HG02970 (cell line): Measurements from ENCODE around the gene TRIM66.

ENCODE experiments used
- ATAC-seq: cut with Tn5 transposase; IDR thresholded peaks from one replicate; pipeline ENCODE4 v1.9.1; 2021; ENCODE audit warnings: mild to moderate bottlenecking, moderate library complexity, moderate number of reproducible peaks; ENCODE audit not compliant: unreplicated experiment, low FRiP score

The TRIM66 gene

GRCh38 chr11:8717544-8717875 lies 35.0 kb upstream of the TRIM66 start:
- no peak for ATAC-seq

- ATAC-seq = no peak
These were observed 33.0 kb upstream of the TRIM66 start for GRCh38 chr11:8715501-8715900.

GRCh38 chr11:8714622-8715225 lies 32.3 kb upstream of the TRIM66 start:
- no peak for ATAC-seq

DNA sequence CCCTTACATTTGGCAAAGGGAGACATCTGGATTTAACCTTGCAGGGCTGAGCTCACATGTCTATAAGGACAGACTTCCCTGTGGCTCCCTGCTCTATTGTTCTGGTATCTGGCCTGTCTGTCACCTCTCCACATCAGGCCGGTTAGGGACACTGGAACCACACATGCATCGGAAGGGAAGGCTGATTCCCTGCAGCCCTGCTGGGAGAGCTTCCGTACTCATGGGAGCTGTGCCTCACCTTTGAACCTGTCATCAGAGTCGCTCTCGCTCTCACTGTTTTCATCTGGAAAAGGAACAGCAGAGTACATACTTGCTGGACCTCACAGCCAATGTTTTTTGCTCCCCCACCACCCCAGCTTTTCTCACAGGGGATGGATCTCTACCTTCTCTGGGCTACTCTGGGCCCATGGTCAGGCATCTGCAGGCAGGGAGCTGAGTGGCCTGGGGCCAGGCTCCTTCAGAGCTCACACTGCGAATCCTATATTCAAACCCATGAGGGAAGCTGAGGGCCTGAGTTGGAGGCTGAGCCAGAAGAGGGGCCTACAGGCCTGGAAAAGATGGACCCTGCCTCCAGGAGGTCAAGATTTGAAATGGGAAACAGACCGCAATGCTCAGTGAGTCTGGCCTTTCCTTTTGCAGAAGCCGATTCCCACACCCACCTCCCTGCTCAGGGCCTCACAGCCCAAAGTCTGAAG lies 31.4 kb upstream of the TRIM66 start:
- no peak for ATAC-seq

- no peak for ATAC-seq
These were observed 30.0 kb upstream of the TRIM66 start for GRCh38 chr11:8712506-8712905.

DNA sequence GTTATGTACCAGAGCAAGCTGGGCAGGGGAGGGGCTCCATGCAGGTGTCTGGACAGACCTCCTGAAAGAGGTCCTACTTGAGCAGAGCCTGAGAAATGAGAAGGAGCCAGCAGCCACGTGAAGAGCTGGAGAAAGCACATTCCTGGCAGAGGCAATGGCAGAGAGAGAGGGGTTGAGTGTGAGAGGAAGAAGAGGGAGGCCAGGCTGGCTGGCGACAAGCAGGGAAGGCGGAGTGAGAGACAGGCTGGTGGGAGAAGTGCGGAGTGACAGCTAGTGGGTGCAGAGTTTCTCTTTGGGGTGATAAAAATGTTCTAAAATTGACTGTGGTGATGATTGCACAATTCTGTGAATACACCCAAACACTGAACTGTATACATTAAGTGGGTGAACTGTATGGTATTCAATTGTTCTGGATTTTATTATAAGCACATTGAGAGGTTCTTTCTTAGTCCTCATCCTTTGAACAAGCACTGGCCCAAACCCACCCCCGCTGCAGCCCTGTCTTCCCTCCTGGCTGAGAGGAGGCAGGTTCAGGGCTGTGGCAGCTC lies 29.5 kb upstream of the TRIM66 start:
- no peak for ATAC-seq

DNA sequence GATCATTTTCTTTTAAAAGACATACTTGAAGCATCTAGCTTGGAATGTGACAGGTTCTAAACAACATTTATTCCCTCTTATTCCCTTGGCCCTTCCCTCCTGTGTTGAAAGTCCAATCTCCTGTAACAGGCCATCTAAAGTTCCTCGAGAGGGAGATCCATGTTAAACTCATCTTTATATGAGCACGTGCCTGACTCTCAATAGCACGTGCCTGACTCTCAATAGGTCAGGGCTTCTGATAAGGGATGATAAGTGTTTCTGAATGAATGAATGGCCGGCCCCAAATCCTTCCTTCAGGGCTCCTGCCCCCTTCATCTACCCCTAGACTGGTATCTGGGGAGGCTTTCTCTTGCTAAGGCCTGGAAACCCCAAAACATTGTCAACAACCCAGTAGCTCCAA lies 27.3 kb upstream of the TRIM66 start:
- no peak for ATAC-seq

- ATAC-seq = no peak
These were observed 26.7 kb upstream of the TRIM66 start for GRCh38 chr11:8709002-8709672.

DNA sequence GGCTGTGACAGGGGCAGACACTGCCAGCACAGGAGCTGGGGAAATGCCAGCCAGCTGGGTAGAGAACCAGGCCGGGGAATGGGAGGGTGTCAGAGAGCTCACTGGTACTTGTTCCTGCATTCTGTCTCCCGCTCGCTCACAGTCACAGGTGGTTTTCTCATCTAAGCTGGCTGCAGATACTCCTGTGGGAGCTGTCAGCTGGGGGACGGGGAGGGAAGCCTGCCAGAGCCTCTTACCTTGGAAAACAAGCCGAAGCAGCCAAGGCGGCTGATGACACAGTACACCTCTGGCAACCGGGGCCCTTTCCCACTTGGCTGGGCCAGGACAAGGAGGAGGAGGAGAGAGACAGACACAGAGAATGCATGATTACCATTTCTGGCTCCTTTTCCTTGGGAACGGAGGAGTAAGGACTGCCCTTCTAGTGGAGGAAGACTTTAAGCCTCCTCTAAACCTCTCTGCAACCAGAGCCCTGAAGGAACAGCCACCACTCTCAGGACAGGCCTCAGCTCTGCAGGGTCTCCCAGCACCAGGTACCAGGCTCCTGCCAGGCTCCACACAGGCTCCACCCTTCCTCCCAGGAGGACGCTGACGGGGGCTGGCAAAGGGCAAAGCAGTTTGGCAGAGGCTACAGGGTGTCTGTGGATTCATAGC lies 25.2 kb upstream of the TRIM66 start:
- no peak for ATAC-seq

DNA sequence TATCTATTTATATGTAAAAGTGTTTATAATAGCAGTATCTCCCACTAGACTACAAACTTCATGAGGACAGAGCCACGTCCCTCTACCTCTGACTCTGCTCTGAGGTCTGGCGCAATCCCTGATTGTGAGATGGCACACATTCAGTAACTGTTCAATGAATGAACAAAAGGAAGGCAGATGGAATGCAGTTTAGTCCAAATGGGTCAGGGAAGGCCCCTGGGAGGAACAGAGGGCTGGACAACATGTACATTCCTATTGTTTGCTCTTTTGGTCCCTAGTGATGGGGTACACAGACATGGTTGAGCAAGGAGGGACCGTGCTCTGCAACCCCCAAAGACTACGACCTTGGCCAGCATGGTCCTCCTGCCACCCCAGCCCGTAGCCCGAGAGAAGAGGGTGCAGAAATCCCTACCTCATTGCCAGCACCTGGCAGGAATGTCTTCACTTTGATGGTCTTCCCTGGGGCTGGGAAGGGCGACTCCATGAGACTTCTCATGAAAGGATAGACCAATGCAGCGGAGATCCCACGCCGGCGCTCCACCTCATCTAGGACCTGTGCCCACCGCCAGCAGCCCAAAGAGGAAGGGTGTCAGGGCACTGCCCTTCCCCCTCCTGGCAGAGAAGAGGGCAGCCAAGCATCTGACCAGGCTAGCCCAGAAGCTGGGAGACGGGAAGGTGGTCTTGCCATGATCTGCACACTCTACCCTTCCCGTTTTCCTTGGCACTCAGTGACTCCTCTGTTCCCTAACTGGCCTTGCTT lies 24.4 kb upstream of the TRIM66 start:
- no peak for ATAC-seq

DNA sequence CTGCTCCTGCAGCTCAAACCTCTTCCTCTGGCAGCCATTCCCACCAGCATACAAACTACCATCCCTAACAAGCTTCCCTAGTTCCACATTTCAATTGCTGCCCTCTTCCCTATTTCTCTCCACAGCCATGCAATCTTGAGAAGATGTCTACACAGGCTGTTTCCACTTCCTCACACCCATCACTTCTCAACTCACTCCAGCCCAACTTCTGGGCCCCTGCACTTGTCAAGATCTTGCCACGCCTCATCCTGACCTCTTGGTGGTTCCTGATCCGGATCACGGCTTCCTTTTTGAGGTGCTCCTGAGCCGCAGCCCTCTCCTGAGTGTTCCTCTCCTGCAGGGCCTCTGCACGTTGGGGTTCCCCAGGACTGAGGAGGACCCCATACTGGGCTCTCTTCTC lies 22.7 kb upstream of the TRIM66 start:
- ATAC-seq = no peak

GRCh38 chr11:8704136-8704535 lies 21.7 kb upstream of the TRIM66 start:
- ATAC-seq = no peak

GRCh38 chr11:8702598-8702915 lies 20.1 kb upstream of the TRIM66 start:
- ATAC-seq = no peak

DNA sequence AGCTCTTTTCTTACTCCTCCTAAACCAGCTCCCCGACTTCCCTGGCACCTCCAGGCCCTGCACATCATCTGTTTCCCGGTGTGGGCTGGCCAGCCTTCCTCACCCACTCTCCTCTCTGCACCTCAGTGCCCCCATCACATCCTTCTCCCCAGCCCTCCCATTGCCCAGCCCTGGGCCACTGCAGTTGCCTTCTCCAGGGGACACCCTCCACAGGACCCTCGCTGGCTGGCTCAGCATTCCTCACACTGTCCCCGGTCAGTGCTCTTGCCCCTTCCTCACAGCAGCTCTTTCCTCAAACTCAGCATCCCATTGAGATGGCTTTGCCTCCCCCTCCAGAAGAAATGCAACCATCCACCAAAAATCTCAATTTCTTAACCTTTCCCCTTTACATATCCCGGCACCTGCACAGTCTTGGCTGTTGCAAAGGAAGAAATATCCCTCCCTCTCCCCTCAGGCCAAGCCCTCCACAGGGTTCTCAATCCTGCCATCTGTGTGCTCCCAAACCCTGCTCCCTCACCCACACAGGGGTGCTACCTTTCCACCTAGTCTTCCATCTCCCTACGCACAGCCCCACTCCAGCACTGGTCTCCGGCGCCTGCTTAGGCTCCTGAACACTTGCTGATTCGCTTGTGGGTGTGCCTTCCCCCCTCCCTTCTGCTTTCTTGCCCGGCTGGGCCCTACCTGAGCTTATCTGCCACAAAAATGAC lies 19.6 kb upstream of the TRIM66 start:
- no peak for ATAC-seq

- ATAC-seq = no peak
These were observed 17.4 kb upstream of the TRIM66 start for GRCh38 chr11:8699903-8700302.

DNA sequence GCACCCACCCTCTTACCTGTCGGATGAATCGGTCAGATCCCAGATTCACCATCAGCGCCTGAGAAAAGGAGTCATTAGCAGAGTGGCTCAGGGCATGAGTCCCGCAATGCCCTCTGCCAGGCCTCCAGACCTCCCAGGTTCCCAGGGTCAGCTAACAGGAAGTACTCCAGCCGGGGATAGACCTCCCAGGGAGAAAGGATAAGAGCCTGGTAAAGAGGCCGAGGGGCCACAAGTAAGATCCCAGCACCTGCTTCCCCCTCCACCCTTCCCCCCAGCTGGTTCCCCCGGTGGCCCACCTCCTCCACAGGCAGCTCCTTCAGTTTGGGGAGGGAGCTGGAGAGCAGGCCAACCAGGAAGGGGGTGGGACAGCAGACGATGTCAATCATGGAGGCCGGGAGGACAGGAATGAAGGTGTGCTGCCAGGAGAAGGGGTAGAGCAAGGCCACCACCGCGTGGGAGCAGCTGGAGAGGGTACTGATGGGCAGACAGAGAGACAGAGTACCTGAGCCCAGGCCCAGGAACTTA lies 16.5 kb upstream of the TRIM66 start:
- no peak for ATAC-seq

DNA sequence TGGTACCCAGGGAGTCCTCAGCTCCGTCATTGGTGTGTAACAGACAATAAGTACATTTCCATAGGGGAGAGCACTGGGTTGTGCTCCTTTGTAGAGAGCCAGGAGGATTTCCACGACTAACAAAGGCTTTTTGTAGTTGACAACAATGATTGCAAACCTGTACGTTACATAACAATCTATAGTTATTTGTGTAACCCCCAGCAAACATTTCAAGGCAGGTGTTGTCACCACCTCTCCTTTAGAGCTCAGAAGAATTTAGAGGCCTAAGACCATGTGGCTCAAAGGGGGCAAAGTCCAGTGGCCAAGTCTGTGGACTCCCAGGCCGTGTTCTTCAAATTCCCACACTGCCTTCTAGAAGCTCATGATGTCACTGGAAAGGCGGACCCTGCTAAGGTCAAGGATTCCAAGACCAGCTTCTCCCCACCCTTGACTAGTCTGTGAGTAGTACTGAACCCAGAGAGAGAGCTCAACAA lies 15.9 kb upstream of the TRIM66 start:
- ATAC-seq = no peak

GRCh38 chr11:8697054-8697453 lies 14.6 kb upstream of the TRIM66 start:
- ATAC-seq = no peak

DNA sequence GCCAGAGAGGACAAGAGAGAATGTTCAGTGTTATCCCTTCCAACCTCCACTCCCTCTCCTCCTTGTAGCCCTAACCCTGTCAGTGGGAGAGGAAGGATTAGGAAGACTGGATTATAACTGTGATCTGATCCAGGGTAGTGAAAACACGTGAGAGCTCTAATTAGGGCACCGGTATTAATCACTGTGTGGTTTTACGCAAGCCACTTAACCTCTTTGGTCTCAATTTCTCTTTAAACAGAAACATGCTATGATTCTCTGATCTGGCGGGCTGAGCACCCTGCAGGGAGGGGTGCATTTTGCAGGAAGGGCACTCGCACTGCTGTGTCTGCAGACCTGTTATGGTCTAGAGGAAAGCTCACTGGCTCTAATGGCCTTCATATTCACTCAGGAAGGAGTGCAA lies 11.7 kb upstream of the TRIM66 start:
- no peak for ATAC-seq

- ATAC-seq = no peak
These were observed 11.1 kb upstream of the TRIM66 start for GRCh38 chr11:8693555-8693954.
